GM12878 (cell line): ENCODE data around the gene RXFP4. TPM values are rescaled to one million over a fixed set of nuclear protein-coding genes. Genes with fewer than 3 reads are reported as not detected.
A peak's percentile ranks its signal among the peaks of the same experiment; 100 is the strongest.
"Not testable (repeated sequence)": the region's sequence is repeated elsewhere in the genome, so short reads cannot be mapped to it uniquely, and the experiment has no call there.

Experiments
- ATAC-seq: fragments of 200-7000 bp; cut with Tn5 transposase; 3 replicates; pipeline ENCODE4 v1.9.1; 2020; ENCODE audit warnings: mild to moderate bottlenecking, moderate library complexity
- BruUV-seq: library from RNA; stranded (reverse); fragments of 400-500 nt; replicated peaks from 2 replicates; lab custom pipeline; 2021; lab: Mats Ljungman, UMichigan
- CTCF ChIA-PET: fragments of 300-600 bp; sonication (Branson Sonifier 250); formaldehyde crosslinking; extraction: SDS; loops from one replicate; lab custom pipeline; 2021; ENCODE audit warnings: inconsistent platforms; lab: Yijun Ruan, JAX
- POLR2A ChIA-PET: fragments of 350-600 bp; formaldehyde crosslinking; extraction: SDS; loops from one replicate; lab custom pipeline; 2021; ENCODE audit warnings: inconsistent platforms; lab: Charles Lee
- RAD21 ChIA-PET: fragments of 300-600 bp; sonication (Branson Sonifier 250); formaldehyde crosslinking; loops from one replicate; lab custom pipeline; 2023; ENCODE audit warnings: antibody characterized with exemption; ENCODE audit not compliant: unreplicated experiment; lab: Charles Lee
- SMC1A ChIA-PET: fragments of 300-600 bp; sonication (Branson Sonifier 250); formaldehyde crosslinking; loops from one replicate; lab custom pipeline; 2023; ENCODE audit not compliant: unreplicated experiment, uncharacterized antibody; lab: Charles Lee
- DNase-seq: peaks from one replicate; pipeline ENCODE4 v3.0.0-alpha.2; 2011; ENCODE audit warnings: low read depth, low spot score
- FAIRE-seq: peaks from 3 replicates; lab custom pipeline; 2011; peaks lifted over from hg19 to GRCh38; lab: Jason Lieb, UNC
- H2AFZ ChIP-seq: 2 replicates; pipeline ENCODE4 v1.6.0; 2011; ENCODE audit warnings: low read depth, low read length, control low read depth; ENCODE audit not compliant: control insufficient read depth
- H3K27ac ChIP-seq: 2 replicates; pipeline ENCODE4 v1.5.1; 2011; ENCODE audit warnings: control low read depth; ENCODE audit not compliant: control insufficient read depth, insufficient read depth
- H3K27me3 ChIP-seq, 2 experiments: replicated peaks in 1 of 2; 2 replicates each; pipeline versions ENCODE4 v1.6.0 to v1.6.1; 2011; ENCODE audit warnings: low read length in 1 of 2; ENCODE audit not compliant: control insufficient read depth in 2 of 2, insufficient read depth in 2 of 2
- H3K36me3 ChIP-seq, 2 experiments: 2 replicates each; pipeline ENCODE4 v1.5.1; 2011; ENCODE audit warnings: low read length in 1 of 2; ENCODE audit not compliant: control insufficient read depth in 2 of 2, insufficient read depth in 2 of 2
- H3K4me1 ChIP-seq: 2 replicates; pipeline ENCODE4 v1.6.1; 2011; ENCODE audit warnings: mild to moderate bottlenecking, low read length, moderate library complexity, mixed read lengths; ENCODE audit not compliant: control insufficient read depth, insufficient read depth
- H3K4me2 ChIP-seq: 2 replicates; pipeline ENCODE4 v1.6.0; 2011; ENCODE audit warnings: control low read depth; ENCODE audit not compliant: control insufficient read depth, insufficient read depth
- H3K4me3 ChIP-seq: fragments of 200-600 bp; sonication (generic); 2 replicates; pipeline ENCODE4 v1.5.1; 2016
- H3K79me2 ChIP-seq: 2 replicates; pipeline ENCODE4 v1.6.0; 2011; ENCODE audit warnings: low read length; ENCODE audit not compliant: control insufficient read depth, insufficient read depth
- H3K9ac ChIP-seq: 2 replicates; pipeline ENCODE4 v1.8.0; 2011; ENCODE audit warnings: low read length, control low read depth, mixed read lengths; ENCODE audit not compliant: control insufficient read depth, insufficient read depth
- H3K9me3 ChIP-seq: replicated peaks from 3 replicates; pipeline ENCODE4 v1.5.1; 2011; ENCODE audit warnings: mild to moderate bottlenecking, low read length; ENCODE audit not compliant: control insufficient read depth, insufficient read depth
- H4K20me1 ChIP-seq: 2 replicates; pipeline ENCODE4 v1.6.0; 2011; ENCODE audit not compliant: control insufficient read depth, insufficient read depth
- ATF2 ChIP-seq: IDR thresholded peaks from 2 replicates; pipeline ENCODE4 v1.6.1; 2012; ENCODE audit warnings: low read length, inconsistent platforms
- HDAC2 ChIP-seq: fragments of 200-600 bp; sonication (generic); IDR thresholded peaks from 2 replicates; pipeline ENCODE4 v1.6.1; 2017
- RAD51 ChIP-seq: fragments of 450-650 bp; IDR thresholded peaks from 2 replicates; pipeline ENCODE4 v1.6.1; 2016; ENCODE audit warnings: moderate library complexity, mild to moderate bottlenecking, inconsistent platforms
- USF1 ChIP-seq: IDR thresholded peaks from 2 replicates; pipeline ENCODE4 v1.6.1; 2011; ENCODE audit warnings: borderline replicate concordance, low read depth, mild to moderate bottlenecking, moderate library complexity, mixed read lengths, low read length; ENCODE audit not compliant: insufficient read depth; ENCODE audit errors: extremely low read length
- WGBS: methylation state at CpG from one replicate; pipeline ENCODE4 v1.1.6; 2016; ENCODE audit warnings: low lambda C conversion rate; ENCODE audit not compliant: insufficient replicate concordance, insufficient coverage; ENCODE audit errors: missing lambda C conversion rate; 5-methylcytosine and 5-hydroxymethylcytosine counted together
- in situ Hi-C: fragments of 300-500 bp; cut with MboI; formaldehyde crosslinking; loops from 9 replicates; pipeline ENCODE4 v1.14.3; 2018; ENCODE audit warnings: mixed read lengths
- intact Hi-C: fragments of 100-400 bp; cut with micrococcal nuclease; formaldehyde crosslinking; loops from one replicate; pipeline ENCODE4 v1.14.2; 2022; ENCODE audit not compliant: unreplicated experiment
- polyA plus RNA-seq, 11 experiments: library from polyadenylated mRNA; depleted of rRNA in 4 of 11; unstranded in 6 of 11; stranded (reverse) in 5 of 11; fragments of >200 nt; fragmentation: Nextera tagmentation in 4 of 11; fragmentation: Illumina TruSeq in 1 of 11; extraction: Ambion mirVana in 4 of 11; extraction: Trizol in 1 of 11; gene quantifications; 1 replicate in 1 of 11; 2 replicates in 10 of 11; pipeline versions ENCODE4 v1.2.1 to v1.2.3, GENCODE V29; 2011 to 2016; ENCODE audit warnings: inconsistent platforms in 2 of 11, missing spikeins in 2 of 11, low read depth in 1 of 11
- total RNA-seq, 4 experiments: library from RNA; depleted of rRNA in 3 of 4; stranded (reverse); fragments of >200 nt in 3 of 4; fragmentation: Illumina TruSeq in 1 of 4; extraction: Trizol in 1 of 4; gene quantifications; 2 replicates each; pipeline versions ENCODE4 v1.2.1 to v1.2.3, GENCODE V29; 2013 to 2021

Gene RXFP4
- total and polyA plus RNA-seq, 10 of the 15 experiments (the other 5 are each of a cell fraction or from before 2014, with no cell fraction given) = 0.10 to 0.40 (median 0.39) TPM; not detected in 7

GRCh38 chr1:155892796-155893195 is 48.6 kb upstream of the RXFP4 start (continued):
- TF ChIP-seq USF1 = no peak

GRCh38 chr1:155893389-155894142 is 47.9 kb upstream of the RXFP4 start:
- DNase-seq (no peak), FAIRE-seq (no peak), ATAC-seq (no peak)
- ChIA-PET RAD21 (interaction anchor here (0.6 to 0.7 kb wide), 2 partner anchors 11 to 34 kb away, joined by 3 read pairs; partner anchors contain the start of gene SYT11), SMC1A (interaction anchor here (1.3 to 3.4 kb wide), 2 partner anchors 10 to 32 kb away, joined by 6 to 17 read pairs; no protein-coding TSS in a partner anchor)
- H3K4me3 ChIP-seq = no peak overlapping the region
- no peaks in the 10 kb centered on the region for H3K79me2 ChIP-seq
- no peak for TF ChIP-seq HDAC2
- TF ChIP-seq RAD51 = 0 out of 2 replicates have a peak, but pooled peaks have one; percentile 19
- TF ChIP-seq ATF2 = no peak
- TF ChIP-seq, all 136 proteins: peak for 1
- WGBS = 86% methylated on average over 10 of the region's 10 CpGs
- H3K4me2 ChIP-seq = no peak overlapping the region
- BruUV-seq = no TSS peak
- CTCF ChIA-PET = interaction anchor here (0.8 to 1.3 kb wide), 4 partner anchors 21 to 173 kb away, joined by 3 to 4 read pairs (median 3); partner anchors contain the start of gene SYT11
- no peak overlapping the region for H3K27ac ChIP-seq
- intact Hi-C loops = no loop called here
- H3K27me3 ChIP-seq = no peaks in the 10 kb centered on the region
- H3K36me3 ChIP-seq = peaks cover 0 to 5% of the 10 kb centered on the region in 2 experiments; a peak in 1 of 4 replicates
- POLR2A ChIA-PET = interaction anchor here (1.2 to 2.0 kb wide), 2 partner anchors 10 to 30 kb away, joined by 3 to 10 read pairs; no protein-coding TSS in a partner anchor
- in situ Hi-C loops = no loop called here
- H3K9ac ChIP-seq = no peak overlapping the region
- no peaks in the 10 kb centered on the region for H3K4me1 ChIP-seq
- H4K20me1 ChIP-seq = no peaks in the 10 kb centered on the region
- H3K9me3 ChIP-seq = no peaks in the 10 kb centered on the region
- no peak overlapping the region for H2AFZ ChIP-seq

GRCh38 chr1:155895617-155896016 is 45.8 kb upstream of the RXFP4 start:
- H2AFZ ChIP-seq, H3K79me2 ChIP-seq, H3K27me3 ChIP-seq, H3K4me1 ChIP-seq, H3K9ac ChIP-seq, H4K20me1 ChIP-seq, ATAC-seq, FAIRE-seq, in situ Hi-C loops, DNase-seq, H3K4me2 ChIP-seq, intact Hi-C loops, H3K27ac ChIP-seq, H3K9me3 ChIP-seq, BruUV-seq, H3K4me3 ChIP-seq, RAD21 ChIA-PET, CTCF ChIA-PET: not testable (repeated sequence)
- 97% methylated on average over 6 of the region's 6 CpGs for WGBS
- ChIA-PET SMC1A (interaction anchor here (0.5 to 3.4 kb wide), 3 partner anchors 12 to 37 kb away, joined by 3 to 17 read pairs (median 4); no protein-coding TSS in a partner anchor), POLR2A (interaction anchor here (0.6 to 0.8 kb wide), 3 partner anchors 11 to 614 kb away, joined by 3 to 5 read pairs (median 4); no protein-coding TSS in a partner anchor)
- H3K36me3 ChIP-seq = peaks cover 2 to 13% of the 10 kb centered on the region in 2 experiments
